Measurements from ENCODE around the gene PFKFB4.

Gene PFKFB4

GRCh38 chr3:48584836-48585235 is 28.2 kb upstream of the PFKFB4 start:
- DNase-seq: no peak

GRCh38 chr3:48581621-48582481 is 25.2 kb upstream of the PFKFB4 start:
- DNase-seq: no peak

- no peak for DNase-seq
Observed at GRCh38 chr3:48576647-48577046, 20.0 kb upstream of the PFKFB4 start.

- DNase-seq: no peak
Observed at GRCh38 chr3:48575366-48575765, 18.8 kb upstream of the PFKFB4 start.

- DNase-seq: no peak
Observed at GRCh38 chr3:48573973-48574585, 17.5 kb upstream of the PFKFB4 start.

GRCh38 chr3:48572517-48572916 is 15.9 kb upstream of the PFKFB4 start:
- DNase-seq: no peak

- DNase-seq: no peak
Observed at GRCh38 chr3:48571938-48572337, 15.3 kb upstream of the PFKFB4 start.

GRCh38 chr3:48569808-48570450 is 13.3 kb upstream of the PFKFB4 start:
- DNase-seq: no peak

GRCh38 chr3:48569400-48569799 is 12.8 kb upstream of the PFKFB4 start:
- DNase-seq: no peak

- DNase-seq: no peak
Observed at GRCh38 chr3:48568476-48568875, 11.9 kb upstream of the PFKFB4 start.

- no peak for DNase-seq
Observed at GRCh38 chr3:48567500-48567899, 10.9 kb upstream of the PFKFB4 start.

GRCh38 chr3:48567090-48567489 is 10.5 kb upstream of the PFKFB4 start:
- no peak for DNase-seq

GRCh38 chr3:48566401-48566760 is 9.8 kb upstream of the PFKFB4 start:
- no peak for DNase-seq

GRCh38 chr3:48565591-48566400 is 9.2 kb upstream of the PFKFB4 start:
- DNase-seq: peak in 1 of 5 experiments; percentile 42

GRCh38 chr3:48565186-48565585 is 8.6 kb upstream of the PFKFB4 start:
- no peak for DNase-seq

- no peak for DNase-seq
Observed at GRCh38 chr3:48564667-48565066, 8.1 kb upstream of the PFKFB4 start.

- DNase-seq: peak in 1 of 5 experiments; percentile 23
Observed at GRCh38 chr3:48564022-48564421, 7.4 kb upstream of the PFKFB4 start.

- DNase-seq: no peak
Observed at GRCh38 chr3:48563382-48563918, 6.8 kb upstream of the PFKFB4 start, which contains the start of gene UCN2. UCN2 (minus strand) TSS chr3:48563781; CDS start chr3:48563124, 657 bp downstream.

- DNase-seq: no peak
Observed at GRCh38 chr3:48562367-48563095, 5.9 kb upstream of the PFKFB4 start.

GRCh38 chr3:48561045-48561736 is 4.6 kb upstream of the PFKFB4 start:
- peak in 1 of 5 experiments; percentile 41 for DNase-seq

GRCh38 chr3:48560648-48561018 is 4.0 kb upstream of the PFKFB4 start:
- no peak for DNase-seq
